GM12801 (cell line): ENCODE results near the gene TRIP10.

Experiments used
- CTCF ChIP-seq: IDR thresholded peaks from one replicate; pipeline ENCODE4 v1.5.1; 2011; ENCODE audit warnings: control low read depth; ENCODE audit not compliant: insufficient read length; ENCODE audit errors: extremely low read depth

TRIP10 gene

GRCh38 chr19:6740589-6741343 is 1.3 kb downstream of the TRIP10 start:
- TF ChIP-seq CTCF = no peak

- TF ChIP-seq CTCF = no peak
These were observed 3.6 kb downstream of the TRIP10 start for GRCh38 chr19:6743066-6743465.

GRCh38 chr19:6743714-6744380 is 4.4 kb downstream of the TRIP10 start:
- TF ChIP-seq CTCF = no peak

- no peak for TF ChIP-seq CTCF
These were observed 5.2 kb downstream of the TRIP10 start for GRCh38 chr19:6744381-6745301.

- TF ChIP-seq CTCF = no peak
These were observed 6.5 kb downstream of the TRIP10 start for GRCh38 chr19:6745965-6746364.

- no peak for TF ChIP-seq CTCF
These were observed 10.6 kb downstream of the TRIP10 start for GRCh38 chr19:6750062-6750461.

GRCh38 chr19:6751189-6751588 is 11.7 kb downstream of the TRIP10 start:
- TF ChIP-seq CTCF = no peak
